T follicular helper cell (primary cell): Measurements from ENCODE around the gene RTP1.
"Not testable (repeated sequence)": the region's sequence is repeated elsewhere in the genome, so short reads cannot be mapped to it uniquely, and the experiment has no call there.

Experiments
- DNase-seq: peaks from one replicate; pipeline ENCODE4 v3.0.0-alpha.2; 2020; ENCODE audit warnings: low read depth
- total RNA-seq, 2 experiments: gene quantifications; one replicate each; lab custom pipeline; 2026; lab: John Stamatoyannopoulos, UW

The RTP1 gene, protein sequence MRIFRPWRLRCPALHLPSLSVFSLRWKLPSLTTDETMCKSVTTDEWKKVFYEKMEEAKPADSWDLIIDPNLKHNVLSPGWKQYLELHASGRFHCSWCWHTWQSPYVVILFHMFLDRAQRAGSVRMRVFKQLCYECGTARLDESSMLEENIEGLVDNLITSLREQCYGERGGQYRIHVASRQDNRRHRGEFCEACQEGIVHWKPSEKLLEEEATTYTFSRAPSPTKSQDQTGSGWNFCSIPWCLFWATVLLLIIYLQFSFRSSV
- total RNA-seq = 0 reads per million in 2 experiments

DNA sequence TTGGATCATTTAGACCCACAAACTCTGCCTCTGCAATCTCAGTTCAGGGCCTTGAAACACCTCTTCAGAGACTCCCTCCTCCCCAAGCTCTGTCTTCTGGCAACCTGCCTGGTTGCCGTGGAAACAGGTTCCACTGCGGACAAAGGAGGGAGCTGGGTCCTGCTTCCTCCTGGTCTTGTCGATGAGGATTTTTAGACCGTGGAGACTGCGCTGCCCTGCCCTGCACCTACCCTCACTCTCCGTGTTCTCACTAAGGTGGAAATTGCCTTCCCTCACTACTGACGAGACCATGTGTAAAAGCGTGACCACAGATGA is at the start of gene RTP1:
TSS of gene RTP1 (plus strand) at position 152 of the 315 bp plus-strand sequence. CDS start at position 182, 30 bp downstream.
- DNase-seq = no peak

DNA sequence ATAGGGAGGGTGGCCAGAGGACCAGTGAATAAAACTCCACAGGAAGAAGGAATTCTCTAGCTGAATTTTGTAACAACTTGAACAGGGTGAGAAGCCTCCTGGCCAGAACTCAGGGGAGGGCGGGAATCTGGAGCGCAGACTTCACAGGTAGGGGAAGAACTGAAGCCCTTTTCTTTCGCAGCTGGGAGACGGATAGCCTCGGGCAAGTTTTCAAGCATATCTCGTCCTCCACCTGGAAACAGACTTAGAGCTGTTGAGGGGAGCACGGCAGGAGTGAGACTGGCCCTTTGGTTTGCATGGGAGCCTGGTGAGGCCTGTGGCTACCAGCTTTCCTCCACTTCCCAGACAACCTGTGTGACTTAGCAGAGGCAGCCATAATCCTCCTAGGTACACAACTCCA is 47.1 kb upstream of the RTP1 start:
- no peak for DNase-seq

DNA sequence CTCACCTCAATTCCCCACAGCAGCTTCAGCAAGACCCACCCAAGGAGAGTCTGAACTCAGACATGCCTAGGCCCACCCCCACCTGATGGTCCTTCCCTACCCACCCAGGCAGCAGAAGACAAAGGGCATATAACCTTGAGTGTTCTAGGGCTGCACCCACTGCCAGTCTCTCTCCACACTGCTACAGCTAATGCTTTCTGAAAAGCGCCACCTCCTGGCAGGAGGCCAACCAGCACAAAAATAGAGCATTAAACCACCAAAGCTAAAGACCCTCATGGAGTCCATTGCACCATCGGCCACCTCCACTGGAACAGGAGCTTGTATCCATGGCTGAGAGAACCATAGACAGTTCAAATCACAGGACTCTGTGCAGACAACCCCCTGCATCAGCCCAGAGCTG is 46.7 kb upstream of the RTP1 start:
- peak; percentile 50 for DNase-seq

DNA sequence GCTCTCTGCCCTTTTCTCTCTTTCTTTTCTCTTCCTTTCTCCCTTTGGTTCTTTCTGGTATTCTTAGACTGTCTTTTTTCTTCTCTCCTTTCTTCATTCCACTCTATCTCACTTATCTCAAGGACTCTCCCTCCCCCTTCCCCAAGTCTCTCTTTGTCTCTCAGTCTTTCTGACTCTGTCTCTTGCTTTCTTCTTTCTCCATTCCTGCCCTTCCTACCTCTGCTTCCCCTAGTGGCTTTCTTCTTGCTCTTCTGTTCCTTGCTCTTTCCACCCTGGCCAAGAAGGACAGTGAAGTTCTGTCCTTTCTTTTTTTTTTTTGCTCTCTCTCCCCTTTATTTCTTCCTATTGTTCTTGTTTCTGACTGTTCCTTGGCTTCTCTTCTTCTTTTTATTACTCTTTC is 35.7 kb upstream of the RTP1 start:
- DNase-seq = no peak

DNA sequence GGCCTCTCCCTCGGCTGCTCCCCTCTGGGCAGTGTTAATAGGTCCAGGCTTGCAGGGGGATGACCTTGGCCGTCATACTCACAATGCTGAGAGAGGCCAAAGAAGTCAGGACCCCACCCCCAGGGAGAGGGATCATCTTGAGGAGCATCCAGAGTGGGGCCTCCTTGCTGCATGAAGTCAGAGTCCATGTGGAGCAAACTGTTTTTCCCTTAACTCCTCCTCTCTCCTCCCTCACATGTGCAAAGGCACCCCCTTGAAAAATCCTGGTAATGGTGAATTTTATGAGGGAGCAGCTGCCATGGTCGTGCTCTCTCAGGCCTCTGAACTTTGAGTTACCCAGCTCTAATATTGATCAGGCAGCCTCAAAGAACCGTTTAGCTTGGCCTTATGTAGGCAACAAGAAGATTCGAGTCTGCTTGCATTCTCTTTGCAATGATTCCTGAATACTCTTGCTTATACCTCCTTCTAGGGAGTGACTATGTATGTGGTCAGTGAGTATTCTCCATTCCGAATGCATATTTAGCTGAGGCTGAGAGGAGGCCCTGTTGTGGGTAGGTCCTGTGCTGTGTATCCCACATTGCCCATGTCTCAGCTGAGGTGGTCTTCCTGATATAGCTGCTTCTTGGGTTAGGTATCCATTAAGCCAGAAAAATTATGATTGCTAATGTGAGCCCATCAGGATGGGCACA is 34.9 kb upstream of the RTP1 start:
- no peak for DNase-seq

DNA sequence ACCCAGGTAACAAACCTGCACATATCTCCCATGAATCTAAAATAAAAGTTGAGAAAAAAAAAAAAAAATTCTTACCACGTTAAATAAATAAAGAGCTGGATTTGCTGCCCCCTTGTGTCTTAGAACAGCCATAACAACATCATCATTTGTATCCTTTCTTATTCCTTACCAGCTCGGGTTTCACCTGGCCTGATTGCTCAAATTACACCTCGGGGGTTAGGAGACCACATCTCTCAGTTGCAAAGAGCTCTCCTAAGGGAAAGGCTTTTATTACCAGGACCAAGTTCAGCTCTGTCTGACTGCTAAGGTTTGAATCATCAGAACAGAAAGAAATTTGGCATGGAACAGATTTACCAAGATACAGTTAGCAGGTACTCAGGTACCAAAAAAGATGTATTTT is 32.1 kb upstream of the RTP1 start:
- peak; percentile 17 for DNase-seq

DNA sequence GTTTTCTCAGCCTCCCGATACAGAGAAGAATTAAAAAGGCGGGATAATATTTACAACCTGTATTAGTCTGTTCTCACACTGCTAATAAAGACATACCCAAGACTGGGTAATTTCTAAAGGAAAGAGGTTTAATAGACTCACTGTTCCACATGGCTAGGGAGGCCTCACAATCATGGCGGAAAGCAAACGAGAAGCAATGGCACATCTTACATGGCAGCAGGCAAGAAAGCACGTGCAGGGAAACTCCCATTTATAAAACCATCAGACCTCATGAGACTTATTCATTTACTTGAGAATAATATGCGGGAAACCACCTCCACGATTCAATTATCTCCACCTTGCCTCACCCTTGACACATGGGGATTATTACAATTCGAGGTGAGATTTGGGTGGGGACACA is 30.5 kb upstream of the RTP1 start:
- no peak for DNase-seq

DNA sequence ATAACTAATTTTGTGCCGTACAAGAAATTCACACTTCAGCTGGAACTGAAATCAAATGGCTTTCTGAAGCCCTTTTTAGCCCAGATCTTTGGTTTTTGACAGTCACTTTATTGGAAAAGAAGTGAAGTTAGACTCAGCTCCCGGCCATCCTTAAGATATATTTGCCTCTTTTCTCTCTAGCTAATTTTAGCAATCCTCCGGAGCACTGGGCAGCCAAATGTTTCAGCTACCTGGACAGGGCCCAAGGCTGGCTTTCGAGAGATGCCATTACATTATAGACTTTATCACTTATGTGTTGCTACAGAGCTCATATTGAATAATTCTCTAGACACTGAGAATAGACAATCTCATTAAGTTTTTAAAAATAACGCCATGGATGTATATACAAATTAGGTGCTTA is 29.5 kb upstream of the RTP1 start:
- no peak for DNase-seq

DNA sequence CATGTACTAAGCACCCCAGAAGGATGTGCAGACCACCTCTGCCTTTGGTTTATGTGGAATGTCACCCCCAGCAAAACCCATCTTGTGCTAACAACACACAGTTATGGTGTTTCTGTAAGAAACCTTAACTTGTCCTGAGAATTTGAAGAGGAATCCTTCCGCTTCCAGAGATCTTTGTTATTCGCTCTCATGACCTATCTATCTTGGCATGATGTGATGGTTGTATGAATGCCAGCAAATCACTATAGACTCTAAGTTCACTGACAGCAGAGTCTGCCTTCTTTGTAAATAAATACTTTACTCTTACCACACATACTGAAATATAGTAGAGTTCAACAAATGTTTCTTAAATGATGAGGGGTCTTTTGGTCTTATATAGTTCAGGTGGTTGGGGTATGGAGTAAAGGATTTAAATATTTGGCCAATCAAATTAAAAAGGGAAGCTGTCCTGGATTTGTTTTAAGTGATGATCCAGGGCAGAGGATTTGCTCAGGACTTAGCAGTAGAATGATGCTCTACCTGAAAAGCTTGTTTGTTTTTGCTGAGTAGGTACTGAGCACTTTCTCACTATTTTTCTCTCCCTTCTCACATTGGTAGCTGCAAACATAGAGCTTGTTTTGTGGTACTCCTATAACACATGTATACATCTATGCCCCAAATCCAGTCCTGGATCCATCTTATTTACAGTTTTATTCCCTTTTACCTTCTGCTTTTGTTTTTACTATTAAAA is 27.9 kb upstream of the RTP1 start:
- DNase-seq = no peak

DNA sequence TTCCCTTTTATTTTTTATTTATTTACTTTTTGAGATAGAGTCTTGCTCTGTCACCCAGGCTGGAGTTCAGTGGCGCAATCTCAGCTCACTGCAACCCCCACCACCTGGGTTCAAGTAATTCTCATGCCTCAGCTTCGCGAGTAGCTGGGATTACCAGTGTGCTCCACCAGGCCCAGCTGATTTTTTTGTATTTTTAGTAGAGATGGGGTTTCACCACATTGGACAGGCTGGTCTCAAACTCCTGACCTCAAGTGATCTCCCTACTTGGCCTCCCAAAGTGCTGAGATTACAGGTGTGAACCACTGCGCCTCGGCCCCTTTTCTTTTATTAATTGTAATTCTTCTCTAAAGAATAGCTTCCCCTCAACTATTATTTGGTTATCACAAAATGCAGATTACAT is 26.4 kb upstream of the RTP1 start:
- DNase-seq = not testable (repeated sequence)

DNA sequence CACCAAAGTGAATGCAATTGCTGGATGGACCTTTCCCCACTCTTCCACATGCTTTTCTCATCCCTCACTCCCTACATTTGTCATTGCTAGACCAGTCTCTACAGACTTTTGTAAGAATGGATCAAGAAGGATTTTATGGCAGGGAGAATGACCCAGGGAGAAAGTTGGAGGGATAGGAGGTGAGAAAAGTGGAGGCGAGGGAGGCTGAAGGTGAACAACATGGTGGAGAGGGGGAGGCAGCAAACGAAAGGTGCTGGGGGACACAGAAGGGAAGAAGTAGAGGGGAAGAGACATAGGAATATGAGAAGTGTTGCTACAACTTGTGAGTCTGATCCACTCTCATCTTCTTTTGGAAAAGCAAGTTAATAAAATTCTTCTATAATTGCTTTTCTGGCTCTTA is 24.4 kb upstream of the RTP1 start:
- no peak for DNase-seq

DNA sequence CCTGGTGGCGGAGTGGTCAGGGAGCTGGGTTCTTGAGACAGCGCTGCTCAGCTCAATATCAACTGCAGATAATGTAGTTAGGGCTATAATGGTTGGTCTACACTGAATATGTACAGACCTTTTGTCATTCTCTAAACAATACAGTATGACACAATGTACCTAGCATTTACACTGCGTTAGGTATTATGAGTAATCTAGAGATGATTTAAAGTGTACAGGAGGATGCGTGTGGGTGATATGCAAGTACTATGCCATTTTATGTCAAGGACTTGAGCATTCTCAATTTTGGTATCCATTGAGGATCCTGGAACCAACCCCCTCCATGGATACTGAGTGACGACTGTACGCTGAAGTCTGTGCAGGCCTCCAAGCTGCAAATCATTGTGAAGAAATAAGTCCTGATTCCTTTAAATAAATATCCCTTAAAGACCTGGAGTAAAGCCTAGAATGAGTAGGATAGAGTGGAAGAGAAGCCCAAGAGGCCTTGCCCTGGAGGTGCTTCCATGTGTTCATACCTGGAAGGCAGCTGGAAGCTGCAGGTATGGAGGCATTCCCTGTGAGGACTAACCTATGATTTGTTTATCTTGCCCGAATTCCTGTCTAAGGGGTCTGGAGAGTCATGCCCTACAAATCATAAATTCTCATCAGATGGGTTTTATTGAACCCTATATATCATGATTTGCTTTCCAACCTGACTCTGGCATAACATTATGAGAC is 15.7 kb upstream of the RTP1 start:
- no peak for DNase-seq

DNA sequence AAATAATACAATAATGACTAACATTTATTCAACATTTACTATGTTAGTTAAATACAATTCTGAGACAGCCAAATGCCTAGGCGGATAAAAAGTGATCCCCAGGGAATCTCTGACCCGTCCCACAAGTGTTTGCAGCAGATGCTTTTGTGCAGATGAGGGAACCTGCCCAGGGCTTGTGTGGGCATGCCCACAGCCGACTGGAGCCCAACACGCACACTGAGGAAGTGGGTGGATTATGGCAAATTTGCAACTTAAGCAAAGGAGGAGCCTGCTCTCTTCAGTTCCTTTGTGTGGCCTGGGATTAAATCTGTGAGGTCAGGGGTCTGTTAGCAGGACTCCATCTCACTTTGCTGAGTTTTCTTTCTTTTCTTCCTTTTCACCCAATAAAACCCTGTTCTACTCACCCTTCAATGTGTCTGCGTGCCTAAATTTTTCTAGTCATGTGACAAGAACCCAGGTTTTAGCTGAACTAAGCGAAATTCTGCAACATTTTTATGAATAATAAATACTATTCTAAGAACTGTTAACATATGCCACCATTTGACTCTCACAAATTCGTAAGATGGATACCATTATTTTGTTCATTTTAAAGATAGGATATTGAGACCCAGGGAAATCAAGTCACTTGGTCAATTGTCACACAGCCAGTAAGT is 13.9 kb upstream of the RTP1 start:
- DNase-seq = no peak

DNA sequence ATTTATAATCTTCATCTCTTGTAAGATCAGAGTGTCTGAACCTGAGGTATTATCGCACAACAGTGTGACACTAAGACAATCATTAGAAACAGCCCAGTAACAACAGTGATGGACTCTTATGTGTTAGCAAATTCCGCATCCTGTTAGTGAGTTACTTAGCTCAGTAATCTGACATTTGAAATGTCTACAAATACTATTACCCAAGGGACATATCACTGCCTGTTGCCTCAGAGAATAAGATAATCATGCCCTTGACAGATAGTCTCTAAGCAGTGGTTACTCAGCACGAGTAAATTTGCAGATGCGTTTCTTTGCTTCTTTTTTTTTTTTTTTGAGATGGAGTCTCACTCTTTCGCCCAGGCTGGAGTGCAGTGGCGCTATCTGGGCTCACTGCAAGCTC is 13.4 kb upstream of the RTP1 start:
- no peak for DNase-seq

DNA sequence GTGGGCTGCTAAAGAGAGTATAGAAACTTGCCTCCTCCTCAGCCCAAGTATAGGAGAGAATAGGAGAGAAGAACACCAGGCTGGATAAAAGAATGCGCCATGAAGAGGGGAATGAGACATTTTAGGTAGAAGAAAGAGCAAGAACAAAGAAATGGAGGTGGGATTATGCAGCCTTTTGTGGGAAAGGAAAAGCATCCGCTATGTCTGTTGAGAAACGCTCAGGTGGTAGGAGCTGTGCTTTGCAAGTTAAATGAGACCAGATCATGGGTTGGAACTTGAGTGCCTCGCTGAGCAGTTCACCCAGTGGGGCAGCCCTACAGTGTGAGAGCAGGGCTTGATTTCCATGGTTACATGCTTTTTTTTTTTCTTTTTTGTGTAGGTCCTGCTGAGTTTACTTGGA is 11.5 kb upstream of the RTP1 start:
- no peak for DNase-seq

DNA sequence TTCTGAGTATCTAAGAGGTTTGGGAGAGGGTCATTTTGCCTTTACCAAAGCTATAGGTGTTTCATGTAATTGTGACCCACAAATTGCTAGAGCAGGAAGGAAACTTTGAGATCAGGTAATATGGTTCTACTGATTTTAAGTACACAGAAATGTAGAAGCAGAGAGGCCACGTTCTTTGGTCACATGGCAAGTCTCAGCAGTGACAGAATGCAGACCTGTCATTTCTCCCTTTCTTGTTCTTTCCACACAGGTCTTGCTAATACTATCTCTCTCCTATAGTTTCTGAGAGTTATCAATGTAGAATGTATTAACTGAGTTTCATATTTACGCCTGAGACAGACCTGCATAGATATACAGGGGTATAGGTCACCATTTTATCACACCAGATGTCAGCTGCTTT is 10.9 kb upstream of the RTP1 start:
- DNase-seq = no peak

DNA sequence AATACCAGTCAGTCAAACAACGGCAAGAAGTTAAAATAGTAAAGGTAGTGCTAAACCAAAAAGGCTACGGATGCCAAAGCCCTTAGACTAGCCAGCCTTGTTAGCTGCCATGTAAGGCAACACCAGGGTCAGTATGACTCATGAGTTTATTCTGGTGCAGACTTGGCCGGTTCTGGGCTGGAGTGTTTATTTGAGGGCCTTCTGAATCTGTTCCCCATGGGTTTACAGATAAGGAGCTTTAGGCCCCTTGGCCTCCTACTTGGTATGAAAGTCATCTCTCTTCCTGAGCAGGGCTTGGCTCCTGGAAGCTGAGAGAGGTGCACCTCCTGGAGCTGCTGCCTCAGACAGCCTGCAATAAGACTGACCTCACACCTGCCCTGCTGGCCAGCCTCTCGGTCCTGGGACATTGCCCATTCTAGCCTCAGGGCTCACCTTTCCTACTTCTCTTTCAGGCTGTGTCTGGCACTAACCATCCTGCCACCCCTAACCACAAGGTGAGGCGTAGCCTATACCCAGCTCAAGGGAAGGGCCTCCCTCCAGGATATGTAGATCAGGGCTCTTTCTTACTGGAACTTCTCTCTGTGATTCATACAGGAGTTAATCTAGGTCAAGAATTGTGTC is 10.4 kb upstream of the RTP1 start:
- DNase-seq = no peak

DNA sequence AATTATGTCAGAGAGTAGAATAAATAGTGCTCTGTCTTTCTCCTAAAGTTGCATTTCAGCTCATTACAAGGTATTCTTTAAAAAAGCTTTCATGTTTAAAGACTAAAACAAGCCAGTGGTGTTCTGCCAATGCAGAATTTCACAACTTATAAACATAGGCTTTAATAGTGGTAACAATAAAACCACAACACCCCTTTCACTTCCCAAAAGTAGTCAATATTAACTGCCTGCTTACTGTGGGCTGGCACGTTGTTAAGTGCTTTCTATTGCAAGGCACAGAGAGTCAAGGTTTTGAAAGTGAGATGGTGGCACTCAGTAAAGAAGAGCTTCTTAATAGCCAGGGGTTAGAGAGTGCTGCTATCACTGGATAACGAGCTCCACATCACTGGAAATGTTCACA is 8.4 kb upstream of the RTP1 start:
- DNase-seq = no peak

DNA sequence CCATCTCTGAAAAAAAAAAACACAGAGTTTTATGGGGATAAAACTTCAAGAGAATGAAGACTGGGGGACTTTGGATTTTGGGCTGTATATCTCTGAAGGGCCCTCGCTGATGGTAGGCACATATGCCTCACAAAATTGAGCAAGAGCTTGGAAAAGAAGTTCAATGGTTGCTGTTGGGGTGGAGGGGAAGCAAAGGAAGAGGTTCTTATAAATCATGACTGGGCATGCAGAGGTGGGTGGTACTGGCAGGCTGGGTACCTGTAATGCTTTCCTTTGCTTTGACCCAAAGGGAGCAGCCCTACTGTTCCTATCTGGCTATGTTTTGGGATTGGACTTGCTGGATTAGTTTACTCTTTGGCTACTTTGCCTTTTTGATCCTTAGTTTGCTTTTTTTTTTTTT is 6.0 kb upstream of the RTP1 start:
- DNase-seq = no peak

DNA sequence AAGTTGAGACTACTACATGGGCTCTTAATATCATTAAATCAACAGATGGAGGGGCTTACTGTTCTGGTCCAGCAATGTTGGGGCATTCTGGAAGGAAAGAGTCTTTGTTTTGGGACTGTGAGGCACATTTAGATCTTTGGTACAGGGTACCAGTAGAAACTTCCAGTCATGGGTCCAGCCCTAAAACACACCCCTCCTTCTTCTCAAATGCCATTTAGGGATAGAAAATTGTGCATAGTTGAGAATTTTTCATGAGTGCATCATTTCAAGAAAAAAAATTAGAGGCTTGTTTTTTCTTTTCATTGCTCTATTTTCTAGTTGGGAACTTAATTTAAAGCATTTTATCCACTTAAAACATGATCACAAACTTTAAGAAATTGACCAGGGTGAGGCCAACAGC is 4.1 kb upstream of the RTP1 start:
- no peak for DNase-seq

DNA sequence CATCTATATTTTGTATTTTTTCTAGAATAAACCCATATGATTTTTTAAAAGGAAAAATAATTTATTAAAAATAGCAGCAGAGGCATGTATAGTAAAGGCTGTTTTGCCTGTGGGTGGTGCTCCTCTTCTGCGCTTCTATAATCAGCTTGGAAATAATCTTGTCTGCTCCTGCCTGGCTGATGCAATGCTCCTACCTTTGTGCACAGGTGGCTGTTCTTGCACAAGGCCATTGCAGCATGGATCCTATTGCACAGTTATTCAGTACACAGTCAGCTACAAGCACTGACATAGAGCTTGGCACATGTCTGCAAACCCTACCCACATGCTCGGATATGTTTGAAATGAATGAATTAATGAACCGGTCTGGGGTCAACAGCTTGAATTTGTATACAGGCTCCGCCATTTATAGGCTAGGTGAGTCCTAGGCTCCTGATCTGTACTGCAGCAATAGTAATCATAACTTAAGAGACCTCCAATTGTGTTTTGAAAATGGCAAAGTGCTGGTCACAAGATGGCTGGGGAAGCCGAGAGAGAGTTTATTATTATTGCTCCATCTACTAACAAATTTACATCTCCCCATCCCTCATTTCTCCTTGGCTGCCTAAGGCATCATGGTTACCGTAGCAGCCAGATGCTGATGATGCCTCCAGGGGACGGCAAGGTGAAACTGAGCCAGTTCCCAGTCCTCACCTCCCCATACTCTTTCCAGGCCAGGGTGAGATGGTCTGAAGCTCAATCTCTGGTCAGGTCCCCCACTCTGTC is 532 bp upstream of the RTP1 start:
- no peak for DNase-seq
